Measurements from ENCODE around the gene PSG3.
"Not testable (repeated sequence)": the region's sequence is repeated elsewhere in the genome, so short reads cannot be mapped to it uniquely, and the experiment has no call there.

PSG3 gene

DNA sequence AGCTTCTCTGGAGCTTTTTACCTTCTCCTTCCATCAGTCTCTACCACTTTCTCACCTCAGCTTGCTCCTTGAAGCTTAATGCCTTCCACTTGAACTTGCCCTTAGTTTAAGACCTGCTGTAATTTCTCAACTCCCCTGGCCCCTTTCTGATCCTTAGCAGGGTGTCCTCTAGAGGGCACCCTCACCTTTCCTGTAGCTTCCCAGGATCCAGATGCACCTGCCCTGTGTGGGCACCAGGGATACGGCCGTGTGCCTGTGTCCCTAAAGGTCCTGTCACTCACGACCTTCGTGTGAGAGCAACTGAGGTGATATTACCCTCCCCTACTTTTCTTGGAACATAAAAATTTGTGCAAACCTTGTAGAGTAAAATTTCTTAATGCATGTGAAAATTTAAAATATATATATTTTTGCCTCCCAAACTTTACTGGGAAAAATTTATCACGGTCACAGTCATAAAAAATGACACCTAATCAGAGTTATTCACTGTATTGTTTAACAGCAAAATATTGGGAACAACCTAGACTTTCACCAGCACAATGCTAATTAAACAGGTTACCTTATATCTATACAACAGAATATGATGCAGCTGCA is 46.4 kb downstream of the PSG3 start:
- DNase-seq (ENCODE audit: low read depth) = peak; percentile 35

DNA sequence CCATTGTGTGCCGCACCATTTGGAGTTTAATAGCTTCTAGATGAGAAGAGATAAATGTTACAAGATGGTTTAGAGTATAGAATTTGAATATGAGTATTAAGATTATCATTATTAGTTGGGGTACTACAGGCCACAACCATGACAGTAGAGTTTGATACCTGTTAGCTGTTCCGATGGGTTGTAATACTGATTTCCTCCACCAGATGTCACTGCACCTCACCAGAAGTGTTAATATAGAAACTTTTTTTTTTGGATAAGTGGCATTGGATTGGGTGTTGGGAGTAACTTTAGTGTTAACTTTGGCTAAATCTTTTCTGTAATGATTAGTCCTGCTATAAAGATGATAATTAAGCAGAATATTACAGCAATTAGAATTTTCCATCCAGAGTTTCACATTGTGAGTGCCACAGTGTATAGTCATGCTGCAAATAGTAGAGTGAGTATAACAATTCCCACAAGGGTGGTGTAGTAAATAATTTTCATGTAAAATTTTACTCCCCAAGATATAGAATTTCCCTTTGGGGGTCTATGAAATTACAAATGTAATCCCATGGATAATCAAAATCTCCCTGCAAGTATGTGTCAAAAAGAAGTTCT is 56.3 kb downstream of the PSG3 start:
- peak; percentile 19 for DNase-seq (ENCODE audit: low read depth)

DNA sequence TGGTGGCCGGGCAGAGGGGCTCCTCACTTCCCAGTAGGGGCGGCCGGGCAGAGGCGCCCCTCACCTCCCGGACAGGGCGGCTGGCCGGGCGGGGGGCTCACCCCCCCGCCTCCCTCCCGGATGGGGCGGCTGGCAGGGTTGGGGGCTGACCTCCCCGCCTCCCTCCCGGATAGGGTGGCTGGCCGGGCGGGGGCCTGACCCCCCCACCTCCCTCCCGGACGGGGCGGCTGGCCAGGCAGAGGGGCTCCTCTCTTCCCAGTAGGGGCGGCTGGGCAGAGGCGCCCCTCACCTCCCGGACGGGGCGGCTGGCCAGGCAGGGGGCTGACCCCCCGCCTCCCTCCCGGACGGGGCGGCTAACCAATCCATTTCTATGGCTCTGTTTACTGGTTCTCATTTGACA is 64.0 kb downstream of the PSG3 start:
- not testable (repeated sequence) for DNase-seq (ENCODE audit: low read depth)

DNA sequence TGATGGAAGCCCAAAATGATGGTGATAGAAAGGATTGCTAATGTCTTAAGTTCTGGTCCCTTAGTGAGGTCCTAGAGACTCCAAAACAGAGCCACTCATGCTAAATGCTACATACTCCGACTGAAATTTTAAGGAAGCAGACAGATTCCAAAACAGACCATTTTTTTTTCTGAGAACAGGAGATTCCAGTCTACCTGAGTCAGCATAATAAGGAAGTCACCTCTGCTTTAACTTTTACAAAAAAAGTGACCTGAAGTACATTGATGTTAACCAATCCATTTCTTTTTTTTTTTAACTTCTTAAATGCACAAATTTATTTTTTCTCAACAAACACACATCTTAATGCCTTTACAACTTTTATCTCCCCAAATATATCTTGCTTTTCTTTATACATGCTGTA is 65.7 kb downstream of the PSG3 start:
- DNase-seq (ENCODE audit: low read depth) = not testable (repeated sequence)
